Measurements from ENCODE around the gene MYH10. TPM values are rescaled to one million over a fixed set of nuclear protein-coding genes. Genes with fewer than 3 reads are reported as not detected.

MYH10 gene
- total and polyA plus RNA-seq, 5 donors from 2014 or later, result 0.67 to 4.0 (median 1.1) TPM

- peaks cover 6 to 22% (median 16%) of the 10 kb centered on the region in 4 donors for H3K4me1 Mint-ChIP-seq
- no peak for DNase-seq
- no peaks in the 10 kb centered on the region for H3K27me3 ChIP-seq (ENCODE audit: control insufficient read depth, insufficient read depth, low read length)
- no peaks in the 10 kb centered on the region for H3K4me1 ChIP-seq (ENCODE audit: control insufficient read depth, insufficient read depth, low read length, poor library complexity, severe bottlenecking)
- H3K9me3 Mint-ChIP-seq, result no peaks in the 10 kb centered on the region
- no peak overlapping the region for H3K4me3 Mint-ChIP-seq
- H3K27ac Mint-ChIP-seq, result no peak overlapping the region
- no peak overlapping the region for H3K4me3 ChIP-seq (ENCODE audit: low read depth, low read length)
- peaks cover 43% of the 10 kb centered on the region for H3K36me3 Mint-ChIP-seq
- H3K36me3 ChIP-seq (ENCODE audit: control insufficient read depth, insufficient read depth, low read length), result peaks cover 84% of the 10 kb centered on the region
- no peaks in the 10 kb centered on the region for H3K9me3 ChIP-seq (ENCODE audit: control insufficient read depth in 2 of 2, low read length in 2 of 2)
- no peak for ATAC-seq (ENCODE audit: low read depth in 2 of 2)
- no peak overlapping the region for H3K27ac ChIP-seq (ENCODE audit: insufficient read depth, low read length, poor library complexity, severe bottlenecking)
- no peaks in the 10 kb centered on the region for H3K27me3 Mint-ChIP-seq
Measured at GRCh38 chr17:8468127-8468526, 162.4 kb downstream of the MYH10 start.

DNA sequence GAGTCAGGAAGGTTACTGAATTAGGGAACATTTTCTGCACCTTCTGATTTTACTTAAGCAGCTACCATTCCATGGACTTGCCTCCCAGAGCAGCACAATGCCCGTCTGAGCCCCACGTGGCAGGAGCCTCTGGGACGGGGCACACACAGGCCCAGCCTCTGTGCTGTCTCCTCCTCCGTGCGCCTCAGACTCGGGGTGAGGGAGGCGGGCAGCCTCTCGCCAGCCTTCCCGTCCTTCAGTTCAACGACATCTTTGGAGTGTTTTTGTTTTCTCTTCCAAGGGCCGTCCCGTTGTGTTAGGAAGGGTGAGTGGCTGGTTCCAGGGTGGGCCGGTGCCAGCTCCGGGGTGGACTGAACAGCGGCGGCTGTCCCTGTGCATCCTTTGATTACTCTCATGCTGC, 163.0 kb downstream of the MYH10 start:
- H3K9me3 ChIP-seq (ENCODE audit: control insufficient read depth in 2 of 2, low read length in 2 of 2), result no peaks in the 10 kb centered on the region
- peaks cover 41% of the 10 kb centered on the region for H3K36me3 Mint-ChIP-seq
- H3K4me3 Mint-ChIP-seq, result no peak overlapping the region
- no peaks in the 10 kb centered on the region for H3K4me1 ChIP-seq (ENCODE audit: control insufficient read depth, insufficient read depth, low read length, poor library complexity, severe bottlenecking)
- no peak overlapping the region for H3K27ac ChIP-seq (ENCODE audit: insufficient read depth, low read length, poor library complexity, severe bottlenecking)
- H3K27me3 ChIP-seq (ENCODE audit: control insufficient read depth, insufficient read depth, low read length), result no peaks in the 10 kb centered on the region
- H3K4me3 ChIP-seq (ENCODE audit: low read depth, low read length), result no peak overlapping the region
- ATAC-seq (ENCODE audit: low read depth in 2 of 2) (no peak), DNase-seq (no peak)
- no peaks in the 10 kb centered on the region for H3K9me3 Mint-ChIP-seq
- peaks cover 10 to 26% (median 16%) of the 10 kb centered on the region in 4 donors for H3K4me1 Mint-ChIP-seq
- H3K36me3 ChIP-seq (ENCODE audit: control insufficient read depth, insufficient read depth, low read length), result peaks cover 86% of the 10 kb centered on the region
- peak overlapping the region in 1 of 3 donors; percentile 9 for H3K27ac Mint-ChIP-seq
- H3K27me3 Mint-ChIP-seq, result no peaks in the 10 kb centered on the region

- H3K27ac ChIP-seq (ENCODE audit: insufficient read depth, low read length, poor library complexity, severe bottlenecking), result no peak overlapping the region
- H3K36me3 ChIP-seq (ENCODE audit: control insufficient read depth, insufficient read depth, low read length), result peaks cover 87% of the 10 kb centered on the region
- H3K36me3 Mint-ChIP-seq, result peaks cover 37% of the 10 kb centered on the region
- H3K27me3 ChIP-seq (ENCODE audit: control insufficient read depth, insufficient read depth, low read length), result no peaks in the 10 kb centered on the region
- H3K4me1 ChIP-seq (ENCODE audit: control insufficient read depth, insufficient read depth, low read length, poor library complexity, severe bottlenecking), result no peaks in the 10 kb centered on the region
- H3K4me3 Mint-ChIP-seq, result no peak overlapping the region
- H3K27ac Mint-ChIP-seq, result no peak overlapping the region
- H3K4me3 ChIP-seq (ENCODE audit: low read depth, low read length), result no peak overlapping the region
- H3K9me3 Mint-ChIP-seq, result no peaks in the 10 kb centered on the region
- H3K4me1 Mint-ChIP-seq, result peaks cover 11 to 26% (median 16%) of the 10 kb centered on the region in 4 donors
- no peaks in the 10 kb centered on the region for H3K9me3 ChIP-seq (ENCODE audit: control insufficient read depth in 2 of 2, low read length in 2 of 2)
- ATAC-seq (ENCODE audit: low read depth in 2 of 2) (no peak), DNase-seq (no peak)
- no peaks in the 10 kb centered on the region for H3K27me3 Mint-ChIP-seq
Measured at GRCh38 chr17:8466873-8467272, 163.7 kb downstream of the MYH10 start.

- H3K4me3 Mint-ChIP-seq, result no peak overlapping the region
- no peak for ATAC-seq (ENCODE audit: low read depth in 2 of 2)
- H3K27ac Mint-ChIP-seq, result no peak overlapping the region
- Histone ChIP-seq H3K4me1 (ENCODE audit: control insufficient read depth, insufficient read depth, low read length, poor library complexity, severe bottlenecking) (no peaks in the 10 kb centered on the region), H3K4me3 (ENCODE audit: low read depth, low read length) (no peak overlapping the region), H3K9me3 (ENCODE audit: control insufficient read depth in 2 of 2, low read length in 2 of 2) (no peaks in the 10 kb centered on the region), H3K27me3 (ENCODE audit: control insufficient read depth, insufficient read depth, low read length) (no peaks in the 10 kb centered on the region), H3K36me3 (ENCODE audit: control insufficient read depth, insufficient read depth, low read length) (peaks cover 88% of the 10 kb centered on the region), H3K27ac (ENCODE audit: insufficient read depth, low read length, poor library complexity, severe bottlenecking) (no peak overlapping the region)
- DNase-seq, result no peak
- H3K27me3 Mint-ChIP-seq, result no peaks in the 10 kb centered on the region
- H3K9me3 Mint-ChIP-seq, result no peaks in the 10 kb centered on the region
- peaks cover 12 to 26% (median 17%) of the 10 kb centered on the region in 4 donors for H3K4me1 Mint-ChIP-seq
- H3K36me3 Mint-ChIP-seq, result peaks cover 37% of the 10 kb centered on the region
Measured at GRCh38 chr17:8466456-8466855, 164.1 kb downstream of the MYH10 start.

- ATAC-seq (ENCODE audit: low read depth in 2 of 2) (no peak), DNase-seq (no peak)
- Mint-ChIP-seq H3K27me3 (no peaks in the 10 kb centered on the region), H3K36me3 (peaks cover 38% of the 10 kb centered on the region), H3K27ac (peak overlapping the region in 1 of 3 donors; percentile 55), H3K4me3 (no peak overlapping the region), H3K4me1 (peaks cover 10 to 26% (median 18%) of the 10 kb centered on the region in 4 donors), H3K9me3 (no peaks in the 10 kb centered on the region)
- Histone ChIP-seq H3K4me3 (ENCODE audit: low read depth, low read length) (no peak overlapping the region), H3K27me3 (ENCODE audit: control insufficient read depth, insufficient read depth, low read length) (no peaks in the 10 kb centered on the region), H3K36me3 (ENCODE audit: control insufficient read depth, insufficient read depth, low read length) (peaks cover 89% of the 10 kb centered on the region), H3K9me3 (ENCODE audit: control insufficient read depth in 2 of 2, low read length in 2 of 2) (no peaks in the 10 kb centered on the region), H3K27ac (ENCODE audit: insufficient read depth, low read length, poor library complexity, severe bottlenecking) (no peak overlapping the region), H3K4me1 (ENCODE audit: control insufficient read depth, insufficient read depth, low read length, poor library complexity, severe bottlenecking) (no peaks in the 10 kb centered on the region)
Measured at GRCh38 chr17:8465759-8466158, 164.8 kb downstream of the MYH10 start.

- Mint-ChIP-seq H3K27ac (peak overlapping the region in 1 of 3 donors; percentile 55), H3K4me3 (no peak overlapping the region), H3K36me3 (peaks cover 38% of the 10 kb centered on the region), H3K27me3 (no peaks in the 10 kb centered on the region), H3K9me3 (no peaks in the 10 kb centered on the region), H3K4me1 (peaks cover 10 to 26% (median 18%) of the 10 kb centered on the region in 4 donors)
- Histone ChIP-seq H3K4me1 (ENCODE audit: control insufficient read depth, insufficient read depth, low read length, poor library complexity, severe bottlenecking) (no peaks in the 10 kb centered on the region), H3K27me3 (ENCODE audit: control insufficient read depth, insufficient read depth, low read length) (no peaks in the 10 kb centered on the region), H3K9me3 (ENCODE audit: control insufficient read depth in 2 of 2, low read length in 2 of 2) (no peaks in the 10 kb centered on the region), H3K36me3 (ENCODE audit: control insufficient read depth, insufficient read depth, low read length) (peaks cover 91% of the 10 kb centered on the region), H3K27ac (ENCODE audit: insufficient read depth, low read length, poor library complexity, severe bottlenecking) (no peak overlapping the region), H3K4me3 (ENCODE audit: low read depth, low read length) (no peak overlapping the region)
- ATAC-seq (ENCODE audit: low read depth in 2 of 2), result no peak
- no peak for DNase-seq
Measured at GRCh38 chr17:8465356-8465755, 165.2 kb downstream of the MYH10 start.

DNA sequence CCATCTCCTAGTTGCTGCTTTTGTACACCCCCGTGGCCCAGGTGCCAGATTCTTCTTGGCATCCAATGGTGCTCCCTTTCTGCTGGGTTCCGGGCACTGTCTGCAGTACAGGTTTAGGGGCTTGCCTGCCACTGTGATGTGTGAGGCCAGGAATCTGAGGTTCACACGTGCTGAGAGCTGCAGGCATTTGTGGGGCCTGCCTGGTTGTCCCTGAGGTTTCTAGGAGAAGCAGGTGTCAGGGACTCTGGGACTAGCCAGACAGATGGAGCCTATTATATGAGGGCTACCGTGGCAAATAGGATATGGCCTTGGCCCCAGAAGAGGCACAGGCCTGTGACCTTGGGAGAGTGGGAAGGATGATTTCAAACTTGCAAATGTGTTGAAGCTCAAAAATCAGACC, 165.6 kb downstream of the MYH10 start:
- no peaks in the 10 kb centered on the region for H3K9me3 ChIP-seq (ENCODE audit: control insufficient read depth in 2 of 2, low read length in 2 of 2)
- no peaks in the 10 kb centered on the region for H3K4me1 ChIP-seq (ENCODE audit: control insufficient read depth, insufficient read depth, low read length, poor library complexity, severe bottlenecking)
- H3K9me3 Mint-ChIP-seq, result no peaks in the 10 kb centered on the region
- no peak overlapping the region for H3K4me3 ChIP-seq (ENCODE audit: low read depth, low read length)
- ATAC-seq (ENCODE audit: low read depth in 2 of 2), result no peak
- no peak overlapping the region for H3K4me3 Mint-ChIP-seq
- H3K27ac Mint-ChIP-seq, result peak overlapping the region in 1 of 3 donors; percentile 55
- H3K36me3 Mint-ChIP-seq, result peaks cover 40% of the 10 kb centered on the region
- H3K27me3 Mint-ChIP-seq, result no peaks in the 10 kb centered on the region
- peaks cover 91% of the 10 kb centered on the region for H3K36me3 ChIP-seq (ENCODE audit: control insufficient read depth, insufficient read depth, low read length)
- peaks cover 10 to 26% (median 18%) of the 10 kb centered on the region in 4 donors for H3K4me1 Mint-ChIP-seq
- H3K27me3 ChIP-seq (ENCODE audit: control insufficient read depth, insufficient read depth, low read length), result no peaks in the 10 kb centered on the region
- H3K27ac ChIP-seq (ENCODE audit: insufficient read depth, low read length, poor library complexity, severe bottlenecking), result no peak overlapping the region
- DNase-seq, result no peak

DNA sequence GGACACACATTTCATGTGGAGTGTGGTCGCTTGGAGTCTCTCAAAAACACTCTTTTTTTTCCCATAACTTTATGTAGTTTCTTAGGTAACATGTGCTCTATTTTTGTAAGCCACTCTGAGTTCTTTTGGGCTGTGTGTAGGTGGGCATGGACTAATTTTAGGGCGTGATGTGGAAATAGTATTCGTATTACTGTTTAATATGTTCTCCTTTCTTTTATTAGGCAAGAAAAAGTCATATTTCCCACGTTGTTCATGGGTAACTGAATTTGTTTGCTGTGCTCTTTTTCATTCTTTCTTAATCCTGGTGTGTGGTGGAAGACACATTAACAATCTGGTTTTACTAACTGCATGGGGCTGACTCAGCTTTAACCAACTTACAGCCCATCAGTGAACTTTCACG, 167.4 kb downstream of the MYH10 start:
- Histone ChIP-seq H3K27me3 (ENCODE audit: control insufficient read depth, insufficient read depth, low read length) (no peaks in the 10 kb centered on the region), H3K36me3 (ENCODE audit: control insufficient read depth, insufficient read depth, low read length) (peaks cover 95% of the 10 kb centered on the region), H3K4me1 (ENCODE audit: control insufficient read depth, insufficient read depth, low read length, poor library complexity, severe bottlenecking) (no peaks in the 10 kb centered on the region), H3K4me3 (ENCODE audit: low read depth, low read length) (no peak overlapping the region), H3K9me3 (ENCODE audit: control insufficient read depth in 2 of 2, low read length in 2 of 2) (no peaks in the 10 kb centered on the region), H3K27ac (ENCODE audit: insufficient read depth, low read length, poor library complexity, severe bottlenecking) (no peak overlapping the region)
- Mint-ChIP-seq H3K4me1 (peaks cover 10 to 29% (median 19%) of the 10 kb centered on the region in 4 donors), H3K9me3 (no peaks in the 10 kb centered on the region), H3K27ac (no peak overlapping the region), H3K27me3 (no peaks in the 10 kb centered on the region), H3K36me3 (peaks cover 49% of the 10 kb centered on the region), H3K4me3 (no peak overlapping the region)
- no peak for ATAC-seq (ENCODE audit: low read depth in 2 of 2)
- no peak for DNase-seq

Data from CD4-positive, CD25-positive, alpha-beta regulatory T cell (primary cell).